Gastrocnemius medialis (tissue), 4 donors: ENCODE results near the gene GPR157. TPM values are rescaled to one million over a fixed set of nuclear protein-coding genes. Genes with fewer than 3 reads are reported as not detected.
A peak's percentile ranks its signal among the peaks of the same experiment; 100 is the strongest.

ENCODE experiments used
- ATAC-seq, 2 donors: fragments of 150-250 bp; one replicate each; pipeline ENCODE4 v1.9.1; 2016
- DNase-seq, 2 donors: peaks; one replicate each; pipeline ENCODE4 v3.0.0-alpha.2; 2019
- H3K27ac ChIP-seq, 4 donors: fragments of 200-600 bp; sonication (generic); 1 replicate in 1 of 4; 2 replicates in 3 of 4; pipeline ENCODE4 v1.5.1; 2016 to 2018; ENCODE audit warnings: mild to moderate bottlenecking in 2 of 4, moderate library complexity in 1 of 4
- H3K27me3 ChIP-seq, 3 donors: fragments of 200-600 bp; sonication (generic) in 2 of 3; 1 replicate in 1 of 3; 2 replicates in 2 of 3; pipeline versions ENCODE4 v1.5.1 to v1.6.0; 2016 to 2019; ENCODE audit warnings: mild to moderate bottlenecking in 1 of 3, moderate library complexity in 1 of 3
- H3K36me3 ChIP-seq, 2 donors: fragments of 200-600 bp; sonication (generic) in 1 of 2; one replicate each; pipeline ENCODE4 v1.5.1; 2017 to 2018
- H3K4me1 ChIP-seq, 2 donors: fragments of 200-600 bp; sonication (generic) in 1 of 2; one replicate each; pipeline ENCODE4 v1.5.1; 2016 to 2017; ENCODE audit warnings: mild to moderate bottlenecking in 2 of 2
- H3K4me3 ChIP-seq, 4 donors: fragments of 200-600 bp; sonication (generic) in 3 of 4; 1 replicate in 1 of 4; 2 replicates in 3 of 4; pipeline ENCODE4 v1.5.1; 2016 to 2019; ENCODE audit warnings: mild to moderate bottlenecking in 2 of 4
- H3K9me3 ChIP-seq, 3 donors: fragments of 200-600 bp; sonication (generic) in 2 of 3; 1 replicate in 1 of 3; 2 replicates in 2 of 3; pipeline ENCODE4 v1.5.1; 2016 to 2019
- CTCF ChIP-seq, 5 experiments: fragments of 450-650 bp in 3 of 5; fragments of 200-600 bp in 2 of 5; sonication (generic) in 2 of 5; IDR thresholded peaks in 4 of 5; conservative IDR thresholded peaks in 1 of 5; 1 replicate in 4 of 5; 2 replicates in 1 of 5; pipeline ENCODE4 v1.5.1; 2016 to 2019; ENCODE audit warnings: antibody characterized with exemption in 5 of 5, mild to moderate bottlenecking in 3 of 5, moderate library complexity in 3 of 5
- POLR2A ChIP-seq, 2 donors: fragments of 450-650 bp; IDR thresholded peaks; one replicate each; pipeline ENCODE4 v1.6.1; 2017; ENCODE audit warnings: antibody characterized with exemption in 2 of 2, mild to moderate bottlenecking in 2 of 2, moderate library complexity in 2 of 2
- in situ Hi-C, 4 donors: fragments of 200-750 bp; cut with MboI; loops; one replicate each; pipeline versions ENCODE4 v1.15.0 to v1.8.0; 2017; ENCODE audit warnings: low sequenced_read_pairs in 4 of 4
- intact Hi-C: fragments of 100-400 bp; cut with DNase I; formaldehyde crosslinking; loops from one replicate; pipeline ENCODE4 v1.15.1; 2023; ENCODE audit warnings: low total_unique reads
- total RNA-seq, 4 donors: library from RNA; depleted of rRNA; stranded (reverse); fragments of >200 nt; gene quantifications; one replicate each; pipeline versions ENCODE4 v1.1.0 to v1.2.3, GENCODE V29; 2016

The GPR157 gene
- total RNA-seq: 10 to 100 TPM; 12.9 to 38.1 (median 18.9) TPM

GRCh38 chr1:9128520-9129265, at the start of gene GPR157:
Gene GPR157, minus strand, starts transcription at chr1:9129102. Its CDS starts 75 bp downstream, at chr1:9129027.
- no peaks in the 10 kb centered on the region for H3K36me3 ChIP-seq
- H3K9me3 ChIP-seq: no peaks in the 10 kb centered on the region
- ATAC-seq (peak; percentile 53 to 65), DNase-seq (peak; percentile 86 to 87)
- TF ChIP-seq POLR2A (IDR thresholded peaks at IDR 0.05) (peak; percentile 96 to 97), CTCF (IDR thresholded peaks at IDR 0.05 in 4 of 5, conservative IDR thresholded peaks at IDR 0.05 in 1 of 5) (peak in 4 of 5 experiments; percentile 22 to 43 (median 37))
- no peaks in the 10 kb centered on the region for H3K27me3 ChIP-seq
- H3K4me1 ChIP-seq: peaks cover 26 to 39% of the 10 kb centered on the region in 2 donors
- peak within 1 kb of the TSS; percentile 94 to 99 (median 98) for H3K27ac ChIP-seq
- in situ Hi-C loops (loop anchor here in 1 of 4 donors (25.0 kb wide), 1 partner anchor 359 kb away; no protein-coding TSS in a partner anchor), intact Hi-C loops (loop anchor here (2.0 to 5.0 kb wide), 3 partner anchors 104 to 706 kb away; no protein-coding TSS in a partner anchor)
- H3K4me3 ChIP-seq: peak within 1 kb of the TSS; percentile 72 to 97 (median 82)

- no peaks in the 10 kb centered on the region for H3K4me1 ChIP-seq
- no peaks in the 10 kb centered on the region for H3K36me3 ChIP-seq
- H3K27ac ChIP-seq: no peak overlapping the region
- TF ChIP-seq CTCF (IDR thresholded peaks at IDR 0.05 in 4 of 5, conservative IDR thresholded peaks at IDR 0.05 in 1 of 5) (no peak), POLR2A (IDR thresholded peaks at IDR 0.05) (no peak)
- DNase-seq: no peak
- in situ Hi-C loops (loop anchor here in 2 of 4 donors (25.0 kb wide), 1 partner anchor 262 kb away; no protein-coding TSS in a partner anchor), intact Hi-C loops (no loop called here)
- no peaks in the 10 kb centered on the region for H3K9me3 ChIP-seq
- ATAC-seq: no peak
- no peaks in the 10 kb centered on the region for H3K27me3 ChIP-seq
- no peak overlapping the region for H3K4me3 ChIP-seq
Measured at GRCh38 chr1:9174762-9175161, 45.9 kb upstream of the GPR157 start.

- no peak for ATAC-seq
- H3K4me1 ChIP-seq: no peaks in the 10 kb centered on the region
- no peaks in the 10 kb centered on the region for H3K27me3 ChIP-seq
- H3K36me3 ChIP-seq: no peaks in the 10 kb centered on the region
- no peak for DNase-seq
- intact Hi-C loops: no loop called here
- TF ChIP-seq POLR2A (IDR thresholded peaks at IDR 0.05) (no peak), CTCF (IDR thresholded peaks at IDR 0.05 in 4 of 5, conservative IDR thresholded peaks at IDR 0.05 in 1 of 5) (no peak)
- H3K27ac ChIP-seq: no peak overlapping the region
- no peaks in the 10 kb centered on the region for H3K9me3 ChIP-seq
- in situ Hi-C loops: no loop called here
- H3K4me3 ChIP-seq: no peak overlapping the region
Measured at GRCh38 chr1:9174243-9174642, 45.3 kb upstream of the GPR157 start.

DNA sequence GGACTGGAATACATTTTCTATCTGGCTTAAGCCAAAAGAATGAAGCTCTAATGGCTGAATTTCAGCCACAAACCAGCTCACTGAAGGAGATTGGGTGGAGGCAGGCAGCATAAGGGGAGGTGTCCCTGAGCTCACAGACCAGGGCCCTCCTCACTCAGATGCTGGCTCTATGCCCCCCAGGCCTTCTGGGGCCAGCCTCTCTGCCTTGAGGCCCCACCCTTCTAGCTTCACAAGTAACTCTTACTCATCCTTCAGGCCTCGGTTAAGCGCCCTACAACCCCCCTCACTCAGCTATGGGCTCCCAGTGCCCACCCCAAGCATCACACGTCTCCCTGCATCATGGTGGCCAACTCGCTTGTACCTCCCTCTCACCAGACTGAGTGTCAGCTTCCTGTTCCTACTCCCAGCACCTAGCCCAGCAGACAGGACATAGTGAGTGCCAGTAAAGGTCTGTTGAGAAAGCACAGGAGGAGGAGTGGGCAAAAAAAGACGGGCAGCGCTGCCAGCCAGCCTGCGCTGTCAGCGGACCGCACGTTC, 40.8 kb upstream of the GPR157 start:
- Histone ChIP-seq H3K27ac (no peak overlapping the region), H3K4me1 (no peaks in the 10 kb centered on the region), H3K4me3 (no peak overlapping the region), H3K36me3 (no peaks in the 10 kb centered on the region), H3K27me3 (no peaks in the 10 kb centered on the region), H3K9me3 (no peaks in the 10 kb centered on the region)
- DNase-seq (no peak), ATAC-seq (no peak)
- in situ Hi-C loops: no loop called here
- no peak for TF ChIP-seq POLR2A (IDR thresholded peaks at IDR 0.05)
- TF ChIP-seq CTCF (IDR thresholded peaks at IDR 0.05 in 4 of 5, conservative IDR thresholded peaks at IDR 0.05 in 1 of 5): no peak
- intact Hi-C loops: no loop called here
